ENCODE results near the gene SNAPC2. TPM values are rescaled to one million over a fixed set of nuclear protein-coding genes. Genes with fewer than 3 reads are reported as not detected.

SNAPC2 gene
- total RNA-seq, 1 experiment from 2014 or later = 63.0 TPM

DNA sequence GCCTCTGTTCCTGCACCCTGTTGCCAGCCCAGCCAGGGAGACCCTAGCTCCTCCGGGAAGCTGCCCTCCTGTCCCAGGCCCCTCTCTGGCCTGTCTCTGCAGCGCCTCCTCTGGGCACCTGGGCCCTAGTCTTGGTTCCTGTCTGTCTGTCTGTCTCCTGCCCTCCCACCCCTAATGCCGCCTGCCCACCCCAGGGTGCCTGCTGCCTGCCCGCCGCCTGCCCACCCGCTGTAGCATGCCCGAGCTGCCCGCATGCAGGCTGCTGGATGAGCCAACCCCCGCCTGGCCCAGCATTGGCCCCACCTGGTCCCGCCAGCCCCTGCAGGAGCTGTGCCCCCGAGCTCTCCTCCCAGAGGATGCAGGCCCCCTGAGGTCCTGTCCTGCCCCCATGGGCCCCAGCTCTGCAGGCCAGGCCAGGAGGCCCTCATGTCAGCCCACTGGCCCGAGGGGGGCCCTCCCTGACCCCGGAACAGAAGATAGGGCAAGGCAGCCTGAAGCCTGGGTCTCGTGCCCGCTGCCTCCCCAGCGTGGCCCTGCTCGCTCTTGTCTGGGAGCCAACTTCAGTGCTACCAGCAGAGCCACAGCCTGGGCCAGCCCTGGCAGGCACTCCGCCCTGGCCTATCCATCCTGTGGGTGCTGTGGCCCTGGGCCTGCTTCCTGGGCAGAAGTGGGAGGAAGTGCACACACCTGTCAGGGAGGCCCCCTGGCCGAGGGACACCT is 11.2 kb upstream of the SNAPC2 start:
- no peak; the same call in 1 of the 2 replicates for ATAC-seq
- intact Hi-C loops (cut with micrococcal nuclease; ENCODE audit: unreplicated experiment) (no loop called here), in situ Hi-C loops (cut with HindIII; ENCODE audit: low pct_unique_long_range_greater_than_20kb, low sequenced_read_pairs) (no loop called here)
- Histone ChIP-seq H3K27ac (ENCODE audit: low read length) (no peak overlapping the region), H3K4me1 (ENCODE audit: control insufficient read depth, insufficient read depth, low read length) (peaks cover 9% of the 10 kb centered on the region), H3K36me3 (ENCODE audit: control insufficient read depth, insufficient read depth, low read length) (no peaks in the 10 kb centered on the region; the same call in 1 of the 2 replicates), H3K9me3 (ENCODE audit: control insufficient read depth, insufficient read depth, low read depth, low read length) (no peaks in the 10 kb centered on the region), H3K4me3 (ENCODE audit: low read depth in 2 of 2, low read length in 2 of 2) (no peak overlapping the region), H3K27me3 (ENCODE audit: control insufficient read depth, insufficient read depth, low read length) (no peaks in the 10 kb centered on the region)
- no peak for DNase-seq (ENCODE audit: low read depth, low spot score)
- BruUV-seq (replicated peaks) = no TSS peak
- TF ChIP-seq POLR2AphosphoS5 (IDR thresholded peaks at IDR 0.05; ENCODE audit: low read depth, low read length) = no peak
- TF ChIP-seq, protein P1, sequence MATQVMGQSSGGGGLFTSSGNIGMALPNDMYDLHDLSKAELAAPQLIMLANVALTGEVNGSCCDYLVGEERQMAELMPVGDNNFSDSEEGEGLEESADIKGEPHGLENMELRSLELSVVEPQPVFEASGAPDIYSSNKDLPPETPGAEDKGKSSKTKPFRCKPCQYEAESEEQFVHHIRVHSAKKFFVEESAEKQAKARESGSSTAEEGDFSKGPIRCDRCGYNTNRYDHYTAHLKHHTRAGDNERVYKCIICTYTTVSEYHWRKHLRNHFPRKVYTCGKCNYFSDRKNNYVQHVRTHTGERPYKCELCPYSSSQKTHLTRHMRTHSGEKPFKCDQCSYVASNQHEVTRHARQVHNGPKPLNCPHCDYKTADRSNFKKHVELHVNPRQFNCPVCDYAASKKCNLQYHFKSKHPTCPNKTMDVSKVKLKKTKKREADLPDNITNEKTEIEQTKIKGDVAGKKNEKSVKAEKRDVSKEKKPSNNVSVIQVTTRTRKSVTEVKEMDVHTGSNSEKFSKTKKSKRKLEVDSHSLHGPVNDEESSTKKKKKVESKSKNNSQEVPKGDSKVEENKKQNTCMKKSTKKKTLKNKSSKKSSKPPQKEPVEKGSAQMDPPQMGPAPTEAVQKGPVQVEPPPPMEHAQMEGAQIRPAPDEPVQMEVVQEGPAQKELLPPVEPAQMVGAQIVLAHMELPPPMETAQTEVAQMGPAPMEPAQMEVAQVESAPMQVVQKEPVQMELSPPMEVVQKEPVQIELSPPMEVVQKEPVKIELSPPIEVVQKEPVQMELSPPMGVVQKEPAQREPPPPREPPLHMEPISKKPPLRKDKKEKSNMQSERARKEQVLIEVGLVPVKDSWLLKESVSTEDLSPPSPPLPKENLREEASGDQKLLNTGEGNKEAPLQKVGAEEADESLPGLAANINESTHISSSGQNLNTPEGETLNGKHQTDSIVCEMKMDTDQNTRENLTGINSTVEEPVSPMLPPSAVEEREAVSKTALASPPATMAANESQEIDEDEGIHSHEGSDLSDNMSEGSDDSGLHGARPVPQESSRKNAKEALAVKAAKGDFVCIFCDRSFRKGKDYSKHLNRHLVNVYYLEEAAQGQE (IDR thresholded peaks at IDR 0.05; ENCODE audit: insufficient read depth in 1 of 2, low read depth in 2 of 2, low read length in 1 of 2) = no peak
- TF ChIP-seq TCF7L2 (IDR thresholded peaks at IDR 0.05; ENCODE audit: low read depth, low read length) = no peak
- TF ChIP-seq, protein P2, sequence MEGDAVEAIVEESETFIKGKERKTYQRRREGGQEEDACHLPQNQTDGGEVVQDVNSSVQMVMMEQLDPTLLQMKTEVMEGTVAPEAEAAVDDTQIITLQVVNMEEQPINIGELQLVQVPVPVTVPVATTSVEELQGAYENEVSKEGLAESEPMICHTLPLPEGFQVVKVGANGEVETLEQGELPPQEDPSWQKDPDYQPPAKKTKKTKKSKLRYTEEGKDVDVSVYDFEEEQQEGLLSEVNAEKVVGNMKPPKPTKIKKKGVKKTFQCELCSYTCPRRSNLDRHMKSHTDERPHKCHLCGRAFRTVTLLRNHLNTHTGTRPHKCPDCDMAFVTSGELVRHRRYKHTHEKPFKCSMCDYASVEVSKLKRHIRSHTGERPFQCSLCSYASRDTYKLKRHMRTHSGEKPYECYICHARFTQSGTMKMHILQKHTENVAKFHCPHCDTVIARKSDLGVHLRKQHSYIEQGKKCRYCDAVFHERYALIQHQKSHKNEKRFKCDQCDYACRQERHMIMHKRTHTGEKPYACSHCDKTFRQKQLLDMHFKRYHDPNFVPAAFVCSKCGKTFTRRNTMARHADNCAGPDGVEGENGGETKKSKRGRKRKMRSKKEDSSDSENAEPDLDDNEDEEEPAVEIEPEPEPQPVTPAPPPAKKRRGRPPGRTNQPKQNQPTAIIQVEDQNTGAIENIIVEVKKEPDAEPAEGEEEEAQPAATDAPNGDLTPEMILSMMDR (IDR thresholded peaks at IDR 0.05) = no peak; the same call in 1 of the 2 replicates
- TF ChIP-seq SIN3A (IDR thresholded peaks at IDR 0.05; ENCODE audit: borderline replicate concordance, insufficient read depth, low read depth, low read length) = no peak
- ChIA-PET CTCF (interaction anchor here (1.0 to 1.1 kb wide), 2 partner anchors 12 to 39 kb away, joined by 3 to 5 read pairs; partner anchors contain the start of gene SNAPC2), POLR2A (interaction anchor here (0.6 kb wide), 1 partner anchor 62 kb away, joined by 5 read pairs; no protein-coding TSS in a partner anchor)

DNA sequence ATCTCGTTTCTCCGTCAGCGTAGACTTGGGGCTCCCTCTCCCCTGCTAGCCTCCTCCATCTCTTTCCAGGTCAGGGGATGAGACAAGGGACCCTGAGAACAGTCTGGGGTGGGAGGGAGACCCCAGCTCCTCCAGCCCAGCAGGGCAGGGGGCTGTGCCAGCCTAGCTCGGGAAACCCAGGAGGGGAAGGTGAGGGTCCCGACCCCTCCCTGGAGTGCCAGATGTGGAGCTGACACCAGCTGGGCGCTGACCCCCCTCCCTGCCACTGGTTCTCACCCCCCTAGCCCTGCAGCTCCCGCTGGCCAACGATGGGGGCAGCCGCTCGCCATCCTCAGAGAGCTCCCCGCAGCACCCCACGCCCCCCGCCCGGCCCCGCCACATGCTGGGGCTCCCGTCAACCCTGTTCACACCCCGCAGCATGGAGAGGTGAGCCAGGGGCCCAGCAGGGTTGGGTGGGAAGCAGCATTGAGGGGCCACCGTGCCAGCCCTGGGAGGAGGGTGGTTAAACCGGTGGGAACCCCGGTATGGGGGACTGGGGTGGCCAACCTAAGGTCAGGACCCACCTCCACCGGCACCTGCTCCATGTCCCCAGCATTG is 10.6 kb upstream of the SNAPC2 start:
- ChIA-PET CTCF (no interaction called here), POLR2A (no interaction called here)
- intact Hi-C loops (cut with micrococcal nuclease; ENCODE audit: unreplicated experiment) (no loop called here), in situ Hi-C loops (cut with HindIII; ENCODE audit: low pct_unique_long_range_greater_than_20kb, low sequenced_read_pairs) (no loop called here)
- Histone ChIP-seq H3K9me3 (ENCODE audit: control insufficient read depth, insufficient read depth, low read depth, low read length) (no peaks in the 10 kb centered on the region), H3K4me1 (ENCODE audit: control insufficient read depth, insufficient read depth, low read length) (peaks cover 12% of the 10 kb centered on the region), H3K27ac (ENCODE audit: low read length) (no peak overlapping the region), H3K36me3 (ENCODE audit: control insufficient read depth, insufficient read depth, low read length) (no peaks in the 10 kb centered on the region; the same call in 1 of the 2 replicates), H3K27me3 (ENCODE audit: control insufficient read depth, insufficient read depth, low read length) (no peaks in the 10 kb centered on the region), H3K4me3 (ENCODE audit: low read depth in 2 of 2, low read length in 2 of 2) (no peak overlapping the region)
- no peak for ATAC-seq
- TF ChIP-seq TCF7L2 (IDR thresholded peaks at IDR 0.05; ENCODE audit: low read depth, low read length) (no peak), POLR2AphosphoS5 (IDR thresholded peaks at IDR 0.05; ENCODE audit: low read depth, low read length) (no peak), SIN3A (IDR thresholded peaks at IDR 0.05; ENCODE audit: borderline replicate concordance, insufficient read depth, low read depth, low read length) (no peak)
- TF ChIP-seq, protein P2 (IDR thresholded peaks at IDR 0.05) = no peak
- TF ChIP-seq, protein P1 (IDR thresholded peaks at IDR 0.05; ENCODE audit: insufficient read depth in 1 of 2, low read depth in 2 of 2, low read length in 1 of 2) = no peak
- no TSS peak for BruUV-seq (replicated peaks)
- DNase-seq (ENCODE audit: low read depth, low spot score) = no peak

All from Panc1 (cell line).